GM12891 (cell line): ENCODE measurements around the gene ANKDD1B.

Experiments used
- POLR2A ChIP-seq: IDR thresholded peaks from 2 replicates; pipeline ENCODE4 v1.6.1; 2011; ENCODE audit warnings: low read depth, low read length, control low read depth
- POLR2AphosphoS5 ChIP-seq: IDR thresholded peaks from 2 replicates; pipeline ENCODE4 v1.6.1; 2011; ENCODE audit warnings: low read depth, low read length, control low read depth
- POU2F2 ChIP-seq: IDR thresholded peaks from 2 replicates; pipeline ENCODE4 v1.6.1; 2011; ENCODE audit warnings: low read depth, mild to moderate bottlenecking, control low read depth, low read length, moderate library complexity
- SPI1 ChIP-seq: IDR thresholded peaks from 2 replicates; pipeline ENCODE4 v1.6.1; 2011; ENCODE audit warnings: low read depth, low read length, control low read depth
- TAF1 ChIP-seq: IDR thresholded peaks from 2 replicates; pipeline ENCODE4 v1.6.1; 2011; ENCODE audit warnings: low read depth, low read length, control low read depth

DNA sequence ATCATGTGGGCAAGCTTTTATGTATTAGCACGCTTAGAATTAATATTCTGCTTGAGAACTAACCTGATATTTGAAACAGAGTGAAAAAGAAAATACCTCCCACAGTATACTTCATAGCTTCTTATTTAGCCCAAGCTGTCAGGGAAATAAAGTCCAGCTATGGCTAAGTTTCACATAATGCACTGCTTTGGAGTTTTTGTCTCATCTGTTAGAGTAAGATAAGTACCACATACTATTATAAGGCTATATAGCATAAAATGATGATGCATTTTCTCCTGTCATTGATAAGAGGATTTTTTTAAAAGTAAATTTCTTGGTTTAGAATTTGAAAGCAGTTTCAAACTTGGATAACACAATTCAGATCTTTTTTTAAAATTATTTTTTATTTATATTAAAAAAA lies 2.4 kb upstream of the ANKDD1B start:
- no peak for TF ChIP-seq POLR2AphosphoS5
- TF ChIP-seq POLR2A: no peak
- TF ChIP-seq SPI1: no peak
- TF ChIP-seq TAF1: no peak
- no peak for TF ChIP-seq POU2F2
